Colonic mucosa (tissue), 4 donors: ENCODE data around the gene IQSEC1. TPM values are rescaled to one million over a fixed set of nuclear protein-coding genes. Genes with fewer than 3 reads are reported as not detected.

ENCODE experiments used
- DNase-seq: peaks from one replicate; pipeline ENCODE4 v3.0.0-alpha.2; 2020
- H3K27ac ChIP-seq: fragments of 200-600 bp; one replicate; pipeline ENCODE4 v1.8.0; 2021
- H3K27me3 ChIP-seq: fragments of 200-600 bp; one replicate; pipeline ENCODE4 v1.8.0; 2021
- H3K36me3 ChIP-seq: fragments of 200-600 bp; one replicate; pipeline ENCODE4 v1.8.0; 2021
- H3K4me1 ChIP-seq: fragments of 200-600 bp; one replicate; pipeline ENCODE4 v1.8.0; 2021; ENCODE audit warnings: mild to moderate bottlenecking
- H3K4me3 ChIP-seq: fragments of 200-600 bp; one replicate; pipeline ENCODE4 v1.8.0; 2021
- H3K9ac ChIP-seq, 2 donors: one replicate each; pipeline ENCODE4 v1.7.0; 2013; ENCODE audit warnings: control low read depth in 2 of 2, low read depth in 2 of 2, low read length in 2 of 2
- H3K9me3 ChIP-seq: fragments of 200-600 bp; one replicate; pipeline ENCODE4 v1.8.0; 2021
- CTCF ChIP-seq: fragments of 200-600 bp; IDR thresholded peaks from one replicate; pipeline ENCODE4 v1.8.0; 2022; ENCODE audit warnings: antibody characterized with exemption, mild to moderate bottlenecking
- intact Hi-C: fragments of 100-400 bp; cut with DNase I; formaldehyde crosslinking; loops from one replicate; pipeline ENCODE4 v1.14.1; 2022
- total RNA-seq, 2 donors: library from RNA; stranded (reverse); fragmentation: NEBNext Ultra II Directional in 1 of 2; extraction: Animal tissue kit (Norgen Biotek cat#: 25700) in 1 of 2; gene quantifications; one replicate each; pipeline ENCODE4 v1.2.1, GENCODE V29; 2021
- donor health status: healthy.
- donor health status: DM: no; HTN: no; CAD: no.
- donor health status: DM: no; HTN: no; CAD: no.

Gene IQSEC1
- total RNA-seq, 2 donors from 2014 or later, result 14.8 to 19.2 TPM

GRCh38 chr3:12943124-12944021, 129.9 kb downstream of the IQSEC1 start:
- H3K27ac ChIP-seq, result no peak overlapping the region
- no peaks in the 10 kb centered on the region for H3K4me1 ChIP-seq
- no peak for TF ChIP-seq CTCF
- DNase-seq, result no peak
- H3K36me3 ChIP-seq, result no peaks in the 10 kb centered on the region
- intact Hi-C loops, result no loop called here
- no peak overlapping the region for H3K9ac ChIP-seq
- no peaks in the 10 kb centered on the region for H3K9me3 ChIP-seq
- no peaks in the 10 kb centered on the region for H3K27me3 ChIP-seq
- H3K4me3 ChIP-seq, result no peak overlapping the region

- no peak overlapping the region for H3K9ac ChIP-seq
- no peak overlapping the region for H3K27ac ChIP-seq
- no peak for TF ChIP-seq CTCF
- no peak for DNase-seq
- H3K36me3 ChIP-seq, result no peaks in the 10 kb centered on the region
- H3K27me3 ChIP-seq, result no peaks in the 10 kb centered on the region
- intact Hi-C loops, result no loop called here
- no peak overlapping the region for H3K4me3 ChIP-seq
- no peaks in the 10 kb centered on the region for H3K9me3 ChIP-seq
- H3K4me1 ChIP-seq, result no peaks in the 10 kb centered on the region
Observed at GRCh38 chr3:12941495-12942023, 131.7 kb downstream of the IQSEC1 start.

- no peak for TF ChIP-seq CTCF
- H3K4me3 ChIP-seq, result no peak overlapping the region
- H3K36me3 ChIP-seq, result no peaks in the 10 kb centered on the region
- H3K4me1 ChIP-seq, result no peaks in the 10 kb centered on the region
- intact Hi-C loops, result no loop called here
- no peak overlapping the region for H3K27ac ChIP-seq
- H3K9ac ChIP-seq, result no peak overlapping the region
- no peaks in the 10 kb centered on the region for H3K27me3 ChIP-seq
- DNase-seq, result no peak
- H3K9me3 ChIP-seq, result no peaks in the 10 kb centered on the region
Observed at GRCh38 chr3:12940854-12941253, 132.4 kb downstream of the IQSEC1 start.

- H3K27ac ChIP-seq, result no peak overlapping the region
- no peak for DNase-seq
- no peak overlapping the region for H3K9ac ChIP-seq
- H3K9me3 ChIP-seq, result no peaks in the 10 kb centered on the region
- intact Hi-C loops, result no loop called here
- TF ChIP-seq CTCF, result no peak
- no peaks in the 10 kb centered on the region for H3K27me3 ChIP-seq
- no peaks in the 10 kb centered on the region for H3K36me3 ChIP-seq
- no peak overlapping the region for H3K4me3 ChIP-seq
- no peaks in the 10 kb centered on the region for H3K4me1 ChIP-seq
Observed at GRCh38 chr3:12939137-12939536, 134.1 kb downstream of the IQSEC1 start.

- Histone ChIP-seq H3K9me3 (no peaks in the 10 kb centered on the region), H3K36me3 (no peaks in the 10 kb centered on the region), H3K27ac (no peak overlapping the region), H3K27me3 (no peaks in the 10 kb centered on the region), H3K4me1 (no peaks in the 10 kb centered on the region), H3K4me3 (no peak overlapping the region), H3K9ac (no peak overlapping the region)
- intact Hi-C loops, result no loop called here
- TF ChIP-seq CTCF, result no peak
- peak; percentile 22 for DNase-seq
Observed at GRCh38 chr3:12938258-12938711, 134.9 kb downstream of the IQSEC1 start.
